GM11168 (cell line): ENCODE measurements around the gene ATF7IP2.
"Not testable (repeated sequence)": the region's sequence is repeated elsewhere in the genome, so short reads cannot be mapped to it uniquely, and the experiment has no call there.

Experiments
- in situ Hi-C: fragments of 300-500 bp; cut with MboI; formaldehyde crosslinking; loops from one replicate; pipeline ENCODE4 v1.12.0; 2022; ENCODE audit warnings: low sequenced_read_pairs; ENCODE audit not compliant: unreplicated experiment

Gene ATF7IP2, protein sequence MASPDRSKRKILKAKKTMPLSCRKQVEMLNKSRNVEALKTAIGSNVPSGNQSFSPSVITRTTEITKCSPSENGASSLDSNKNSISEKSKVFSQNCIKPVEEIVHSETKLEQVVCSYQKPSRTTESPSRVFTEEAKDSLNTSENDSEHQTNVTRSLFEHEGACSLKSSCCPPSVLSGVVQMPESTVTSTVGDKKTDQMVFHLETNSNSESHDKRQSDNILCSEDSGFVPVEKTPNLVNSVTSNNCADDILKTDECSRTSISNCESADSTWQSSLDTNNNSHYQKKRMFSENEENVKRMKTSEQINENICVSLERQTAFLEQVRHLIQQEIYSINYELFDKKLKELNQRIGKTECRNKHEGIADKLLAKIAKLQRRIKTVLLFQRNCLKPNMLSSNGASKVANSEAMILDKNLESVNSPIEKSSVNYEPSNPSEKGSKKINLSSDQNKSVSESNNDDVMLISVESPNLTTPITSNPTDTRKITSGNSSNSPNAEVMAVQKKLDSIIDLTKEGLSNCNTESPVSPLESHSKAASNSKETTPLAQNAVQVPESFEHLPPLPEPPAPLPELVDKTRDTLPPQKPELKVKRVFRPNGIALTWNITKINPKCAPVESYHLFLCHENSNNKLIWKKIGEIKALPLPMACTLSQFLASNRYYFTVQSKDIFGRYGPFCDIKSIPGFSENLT

GRCh38 chr16:10385725-10386516 is at the start of gene ATF7IP2:
ATF7IP2 (plus strand) TSS chr16:10386061; CDS start chr16:10430621, 44,560 bp downstream.
- in situ Hi-C loops, result no loop called here

- in situ Hi-C loops, result no loop called here
These were observed 47.4 kb upstream of the ATF7IP2 start for GRCh38 chr16:10338426-10338825.

GRCh38 chr16:10339777-10340732 is 45.8 kb upstream of the ATF7IP2 start:
- in situ Hi-C loops, result no loop called here

GRCh38 chr16:10343124-10343760 is 42.6 kb upstream of the ATF7IP2 start:
- in situ Hi-C loops, result no loop called here

GRCh38 chr16:10344699-10345098 is 41.2 kb upstream of the ATF7IP2 start:
- in situ Hi-C loops, result not testable (repeated sequence)

GRCh38 chr16:10345629-10346028 is 40.2 kb upstream of the ATF7IP2 start:
- in situ Hi-C loops, result no loop called here

GRCh38 chr16:10349851-10350250 is 36.0 kb upstream of the ATF7IP2 start:
- in situ Hi-C loops, result no loop called here

DNA sequence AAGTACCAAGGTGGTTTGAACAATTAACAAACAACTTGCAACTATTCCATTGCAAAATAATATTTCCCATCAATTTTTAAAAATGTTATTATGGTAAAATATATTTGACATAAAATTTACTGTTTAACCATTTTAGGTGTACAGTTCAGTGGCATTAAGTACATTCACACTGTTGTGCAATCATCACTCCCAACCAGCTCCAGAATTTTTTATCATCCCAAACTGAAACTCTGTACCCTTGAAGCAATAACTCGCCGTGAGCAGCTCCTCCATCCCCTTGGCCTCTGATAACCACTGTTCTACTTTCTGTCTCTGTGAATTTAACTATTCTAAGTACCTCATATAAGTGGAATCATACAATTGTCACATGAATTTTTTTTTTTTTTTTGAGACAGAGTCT is 33.6 kb upstream of the ATF7IP2 start:
- in situ Hi-C loops, result no loop called here

- in situ Hi-C loops, result no loop called here
These were observed 30.3 kb upstream of the ATF7IP2 start for GRCh38 chr16:10355589-10355988.

- in situ Hi-C loops, result no loop called here
These were observed 28.7 kb upstream of the ATF7IP2 start for GRCh38 chr16:10356870-10357842.

- in situ Hi-C loops, result not testable (repeated sequence)
These were observed 24.1 kb upstream of the ATF7IP2 start for GRCh38 chr16:10361747-10362076.

GRCh38 chr16:10362077-10362863 is 23.6 kb upstream of the ATF7IP2 start:
- in situ Hi-C loops, result no loop called here

GRCh38 chr16:10362864-10363197 is 23.0 kb upstream of the ATF7IP2 start:
- in situ Hi-C loops, result not testable (repeated sequence)

- in situ Hi-C loops, result not testable (repeated sequence)
These were observed 19.2 kb upstream of the ATF7IP2 start for GRCh38 chr16:10366619-10367018.

- in situ Hi-C loops, result no loop called here
These were observed 18.2 kb upstream of the ATF7IP2 start for GRCh38 chr16:10367616-10368188.

DNA sequence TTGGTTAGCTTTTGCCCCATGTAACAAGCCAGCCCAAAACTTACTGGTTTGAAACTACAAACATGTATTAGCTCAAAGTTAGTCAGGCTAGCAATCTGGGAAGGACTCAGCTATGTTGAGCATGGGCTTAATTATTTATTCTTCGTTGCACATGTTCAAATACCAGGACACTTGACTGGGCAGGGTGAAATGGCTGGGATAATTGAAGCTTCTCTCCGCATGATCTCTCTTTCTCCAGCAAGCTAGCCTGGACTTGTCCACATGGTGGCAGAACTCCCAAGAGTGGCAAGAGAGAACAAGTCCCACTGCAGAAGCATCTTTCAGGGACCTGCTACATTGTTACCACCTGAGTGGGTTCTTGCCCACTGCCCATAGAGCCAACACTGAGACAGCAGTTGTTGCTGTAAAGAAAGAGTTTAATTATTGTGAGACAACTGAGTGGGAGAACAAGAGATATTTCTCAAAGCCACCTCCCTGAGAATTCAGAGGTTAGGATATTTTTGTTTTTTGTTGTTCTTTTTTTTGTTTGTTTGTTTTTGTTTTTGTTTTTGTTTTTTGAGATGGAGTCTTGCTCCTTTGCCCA is 16.8 kb upstream of the ATF7IP2 start:
- in situ Hi-C loops, result no loop called here
